NCI-H524 treated with DMSO at 0.1 percent for 48 hours (cell line): Measurements from ENCODE around the gene HAS3.
"Not testable (repeated sequence)": the region's sequence is repeated elsewhere in the genome, so short reads cannot be mapped to it uniquely, and the experiment has no call there.

Experiments
- DNase-seq: peaks from one replicate; lab custom pipeline; 2025; lab: John Stamatoyannopoulos, UW

HAS3 gene

GRCh38 chr16:69149621-69150020 lies 44.2 kb downstream of the HAS3 start:
- DNase-seq = not testable (repeated sequence)

GRCh38 chr16:69150146-69150865 lies 44.9 kb downstream of the HAS3 start:
- DNase-seq = peak; percentile 43

GRCh38 chr16:69157196-69157595 lies 51.7 kb downstream of the HAS3 start:
- no peak for DNase-seq

GRCh38 chr16:69160192-69160591 lies 54.7 kb downstream of the HAS3 start:
- DNase-seq = no peak

GRCh38 chr16:69165584-69165983 lies 60.1 kb downstream of the HAS3 start:
- DNase-seq = no peak

- no peak for DNase-seq
Measured at GRCh38 chr16:69166221-69166833, 60.9 kb downstream of the HAS3 start.

GRCh38 chr16:69166946-69167930 lies 61.8 kb downstream of the HAS3 start:
- no peak for DNase-seq
